Panc1 (cell line): ENCODE data around the gene ASPRV1.

Experiments used
- TCF7L2 ChIP-seq: IDR thresholded peaks from 2 replicates; pipeline ENCODE4 v1.6.1; 2011; ENCODE audit warnings: mild to moderate bottlenecking, low read depth, low read length, inconsistent platforms
- TF ChIP-seq, protein P1 (sequence below), 2 experiments: IDR thresholded peaks; 2 replicates each; pipeline ENCODE4 v1.6.1; 2011 to 2012; ENCODE audit warnings: low read depth in 2 of 2, control low read depth in 1 of 2, low read length in 1 of 2, mild to moderate bottlenecking in 1 of 2, moderate library complexity in 1 of 2; ENCODE audit not compliant: insufficient read depth in 1 of 2
- TF ChIP-seq, protein P2 (sequence below): fragments of 450-650 bp; IDR thresholded peaks from 2 replicates; pipeline ENCODE4 v1.5.1; 2017; ENCODE audit warnings: mild to moderate bottlenecking

DNA sequence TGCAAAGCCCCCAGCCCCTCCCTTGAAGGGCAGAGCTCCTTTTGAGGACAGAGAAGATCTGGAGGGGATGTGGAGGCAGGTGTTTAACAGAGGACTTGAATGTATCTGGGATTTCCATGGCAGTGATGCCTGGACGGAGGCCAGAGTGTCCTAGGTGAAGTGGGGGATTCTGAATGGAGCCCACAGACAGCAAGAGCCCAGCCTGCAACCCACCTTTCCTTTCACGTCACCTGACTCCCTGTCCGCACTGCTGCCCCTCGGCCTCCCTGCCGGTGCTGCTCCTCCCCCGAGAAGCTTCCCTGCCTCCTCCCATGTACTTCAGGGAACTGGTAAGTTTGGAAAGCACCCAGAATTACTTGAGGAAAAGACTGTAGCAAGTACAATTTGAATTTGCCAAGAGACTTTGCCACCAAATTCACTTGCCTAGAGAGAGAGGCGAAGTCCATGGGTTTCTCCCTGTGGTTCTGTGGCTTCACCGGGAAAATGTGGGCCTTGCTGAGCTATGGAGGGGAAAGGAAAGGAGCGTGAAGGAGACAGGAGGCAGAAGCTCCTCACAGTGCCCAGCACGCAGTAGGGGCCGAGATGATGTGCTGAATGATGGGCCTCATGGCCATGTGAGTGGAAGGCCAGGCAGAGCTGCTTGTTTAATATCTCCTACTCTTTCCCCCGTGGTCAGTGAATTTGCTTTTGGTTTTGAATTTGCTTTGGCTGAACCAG is 13.9 kb upstream of the ASPRV1 start:
- TF ChIP-seq, protein P1, sequence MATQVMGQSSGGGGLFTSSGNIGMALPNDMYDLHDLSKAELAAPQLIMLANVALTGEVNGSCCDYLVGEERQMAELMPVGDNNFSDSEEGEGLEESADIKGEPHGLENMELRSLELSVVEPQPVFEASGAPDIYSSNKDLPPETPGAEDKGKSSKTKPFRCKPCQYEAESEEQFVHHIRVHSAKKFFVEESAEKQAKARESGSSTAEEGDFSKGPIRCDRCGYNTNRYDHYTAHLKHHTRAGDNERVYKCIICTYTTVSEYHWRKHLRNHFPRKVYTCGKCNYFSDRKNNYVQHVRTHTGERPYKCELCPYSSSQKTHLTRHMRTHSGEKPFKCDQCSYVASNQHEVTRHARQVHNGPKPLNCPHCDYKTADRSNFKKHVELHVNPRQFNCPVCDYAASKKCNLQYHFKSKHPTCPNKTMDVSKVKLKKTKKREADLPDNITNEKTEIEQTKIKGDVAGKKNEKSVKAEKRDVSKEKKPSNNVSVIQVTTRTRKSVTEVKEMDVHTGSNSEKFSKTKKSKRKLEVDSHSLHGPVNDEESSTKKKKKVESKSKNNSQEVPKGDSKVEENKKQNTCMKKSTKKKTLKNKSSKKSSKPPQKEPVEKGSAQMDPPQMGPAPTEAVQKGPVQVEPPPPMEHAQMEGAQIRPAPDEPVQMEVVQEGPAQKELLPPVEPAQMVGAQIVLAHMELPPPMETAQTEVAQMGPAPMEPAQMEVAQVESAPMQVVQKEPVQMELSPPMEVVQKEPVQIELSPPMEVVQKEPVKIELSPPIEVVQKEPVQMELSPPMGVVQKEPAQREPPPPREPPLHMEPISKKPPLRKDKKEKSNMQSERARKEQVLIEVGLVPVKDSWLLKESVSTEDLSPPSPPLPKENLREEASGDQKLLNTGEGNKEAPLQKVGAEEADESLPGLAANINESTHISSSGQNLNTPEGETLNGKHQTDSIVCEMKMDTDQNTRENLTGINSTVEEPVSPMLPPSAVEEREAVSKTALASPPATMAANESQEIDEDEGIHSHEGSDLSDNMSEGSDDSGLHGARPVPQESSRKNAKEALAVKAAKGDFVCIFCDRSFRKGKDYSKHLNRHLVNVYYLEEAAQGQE (IDR thresholded peaks at IDR 0.05; ENCODE audit: insufficient read depth in 1 of 2, low read depth in 2 of 2, low read length in 1 of 2) = no peak
- TF ChIP-seq, protein P2, sequence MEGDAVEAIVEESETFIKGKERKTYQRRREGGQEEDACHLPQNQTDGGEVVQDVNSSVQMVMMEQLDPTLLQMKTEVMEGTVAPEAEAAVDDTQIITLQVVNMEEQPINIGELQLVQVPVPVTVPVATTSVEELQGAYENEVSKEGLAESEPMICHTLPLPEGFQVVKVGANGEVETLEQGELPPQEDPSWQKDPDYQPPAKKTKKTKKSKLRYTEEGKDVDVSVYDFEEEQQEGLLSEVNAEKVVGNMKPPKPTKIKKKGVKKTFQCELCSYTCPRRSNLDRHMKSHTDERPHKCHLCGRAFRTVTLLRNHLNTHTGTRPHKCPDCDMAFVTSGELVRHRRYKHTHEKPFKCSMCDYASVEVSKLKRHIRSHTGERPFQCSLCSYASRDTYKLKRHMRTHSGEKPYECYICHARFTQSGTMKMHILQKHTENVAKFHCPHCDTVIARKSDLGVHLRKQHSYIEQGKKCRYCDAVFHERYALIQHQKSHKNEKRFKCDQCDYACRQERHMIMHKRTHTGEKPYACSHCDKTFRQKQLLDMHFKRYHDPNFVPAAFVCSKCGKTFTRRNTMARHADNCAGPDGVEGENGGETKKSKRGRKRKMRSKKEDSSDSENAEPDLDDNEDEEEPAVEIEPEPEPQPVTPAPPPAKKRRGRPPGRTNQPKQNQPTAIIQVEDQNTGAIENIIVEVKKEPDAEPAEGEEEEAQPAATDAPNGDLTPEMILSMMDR = no peak
- TF ChIP-seq TCF7L2 = no peak
